ENCODE measurements around the gene LCNL1. TPM values are rescaled to one million over a fixed set of nuclear protein-coding genes. Genes with fewer than 3 reads are reported as not detected.
A peak's percentile ranks its signal among the peaks of the same experiment; 100 is the strongest.
"Not testable (repeated sequence)": the region's sequence is repeated elsewhere in the genome, so short reads cannot be mapped to it uniquely, and the experiment has no call there.

LCNL1 gene
- total RNA-seq, 1 experiment from 2014 or later, result 0.41 TPM

DNA sequence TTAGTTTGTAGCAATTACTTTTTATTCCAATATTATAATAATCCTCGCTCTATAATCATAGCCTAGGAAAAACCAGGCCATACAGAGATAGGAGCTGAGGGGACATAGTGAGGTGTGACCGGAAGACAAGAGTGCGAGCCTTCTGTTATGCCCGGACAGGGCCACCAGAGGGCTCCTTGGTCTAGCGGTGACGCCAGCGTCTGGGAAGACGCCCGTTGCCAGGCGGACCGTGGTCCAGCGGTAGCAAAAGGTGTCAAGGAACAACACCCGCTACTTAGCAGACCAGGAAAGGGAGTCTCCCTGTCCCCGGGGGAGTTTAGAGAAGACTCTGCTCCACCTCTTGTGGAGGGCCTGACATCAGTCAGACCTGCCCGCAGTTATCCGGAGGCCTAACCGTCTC is 21.5 kb downstream of the LCNL1 start:
- H3F3A ChIP-seq (ENCODE audit: insufficient read depth, low read depth); H3K4me3 ChIP-seq; intact Hi-C loops (cut with micrococcal nuclease; ENCODE audit: unreplicated experiment); H3K4me1 ChIP-seq (replicated peaks; ENCODE audit: insufficient read depth); POLR2A ChIA-PET (ENCODE audit: unreplicated experiment); H3K9me2 ChIP-seq (ENCODE audit: insufficient read depth); H3K27me3 ChIP-seq (ENCODE audit: insufficient read depth, low read depth); H3K27ac ChIP-seq; H3K36me3 ChIP-seq (ENCODE audit: low read depth); H4K20me1 ChIP-seq (ENCODE audit: insufficient read depth); H3K9me3 ChIP-seq (ENCODE audit: insufficient read depth, low read depth); BruUV-seq (replicated peaks); H3K79me2 ChIP-seq (ENCODE audit: low read depth); H2AFZ ChIP-seq; H3K4me2 ChIP-seq; CTCF ChIA-PET: not testable (repeated sequence)
- TF ChIP-seq, protein P1, sequence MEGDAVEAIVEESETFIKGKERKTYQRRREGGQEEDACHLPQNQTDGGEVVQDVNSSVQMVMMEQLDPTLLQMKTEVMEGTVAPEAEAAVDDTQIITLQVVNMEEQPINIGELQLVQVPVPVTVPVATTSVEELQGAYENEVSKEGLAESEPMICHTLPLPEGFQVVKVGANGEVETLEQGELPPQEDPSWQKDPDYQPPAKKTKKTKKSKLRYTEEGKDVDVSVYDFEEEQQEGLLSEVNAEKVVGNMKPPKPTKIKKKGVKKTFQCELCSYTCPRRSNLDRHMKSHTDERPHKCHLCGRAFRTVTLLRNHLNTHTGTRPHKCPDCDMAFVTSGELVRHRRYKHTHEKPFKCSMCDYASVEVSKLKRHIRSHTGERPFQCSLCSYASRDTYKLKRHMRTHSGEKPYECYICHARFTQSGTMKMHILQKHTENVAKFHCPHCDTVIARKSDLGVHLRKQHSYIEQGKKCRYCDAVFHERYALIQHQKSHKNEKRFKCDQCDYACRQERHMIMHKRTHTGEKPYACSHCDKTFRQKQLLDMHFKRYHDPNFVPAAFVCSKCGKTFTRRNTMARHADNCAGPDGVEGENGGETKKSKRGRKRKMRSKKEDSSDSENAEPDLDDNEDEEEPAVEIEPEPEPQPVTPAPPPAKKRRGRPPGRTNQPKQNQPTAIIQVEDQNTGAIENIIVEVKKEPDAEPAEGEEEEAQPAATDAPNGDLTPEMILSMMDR (conservative IDR thresholded peaks at IDR 0.05), result peak; percentile 68
- peak in 1 of 2 experiments; percentile 54 for DNase-seq

DNA sequence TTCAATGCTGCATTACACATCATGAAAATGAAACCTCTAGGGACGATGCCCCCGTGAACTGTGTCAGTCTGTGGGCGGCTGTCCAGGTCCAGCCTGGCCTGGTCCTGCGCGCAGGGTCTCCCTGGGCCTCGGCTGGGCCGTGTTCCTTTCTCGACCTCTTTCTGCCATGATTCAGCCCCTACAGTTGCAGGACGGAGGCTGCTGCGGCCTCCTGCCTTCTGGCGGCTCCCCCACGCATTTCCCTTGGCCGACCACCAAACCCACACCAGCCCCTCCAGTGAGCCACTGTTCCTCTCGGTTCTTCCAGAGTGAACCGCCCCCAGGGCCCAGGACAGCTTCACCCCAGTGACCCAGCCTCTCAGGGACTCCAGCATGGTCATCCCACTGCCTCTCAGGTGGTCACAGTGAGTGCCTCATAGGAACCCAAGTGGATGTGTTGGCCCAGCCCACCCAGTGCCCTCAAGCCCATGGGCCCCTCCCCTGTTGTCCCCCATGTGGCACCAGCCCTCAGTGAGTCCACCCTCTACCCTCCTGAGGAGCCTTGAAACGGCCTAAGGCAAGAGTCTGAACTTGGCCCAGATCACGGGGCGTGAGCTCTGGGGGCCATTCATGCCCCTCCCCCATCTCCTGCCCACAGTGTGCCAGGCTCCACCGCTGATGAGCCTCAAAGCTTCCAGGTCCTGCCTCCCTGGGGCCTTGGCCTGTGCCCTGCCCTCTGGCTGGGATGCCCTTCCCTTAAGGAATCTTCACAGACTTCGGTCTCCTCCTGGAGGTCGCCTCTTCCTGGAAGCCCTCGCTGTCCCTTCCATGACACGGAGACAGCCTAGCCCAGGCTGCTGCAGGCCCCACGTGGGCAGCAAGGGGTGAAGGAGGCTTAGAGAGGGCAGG is 23.6 kb downstream of the LCNL1 start:
- H3K27ac ChIP-seq, result no peak overlapping the region
- CTCF ChIA-PET, result interaction anchor here (0.6 kb wide), 1 partner anchor 469 kb away, joined by 4 read pairs; no protein-coding TSS in a partner anchor
- peaks cover 5% of the 10 kb centered on the region; the same call in 1 of the 2 replicates for H3F3A ChIP-seq (ENCODE audit: insufficient read depth, low read depth)
- no peaks in the 10 kb centered on the region for H3K36me3 ChIP-seq (ENCODE audit: low read depth)
- no peaks in the 10 kb centered on the region for H3K9me3 ChIP-seq (ENCODE audit: insufficient read depth, low read depth)
- intact Hi-C loops (cut with micrococcal nuclease; ENCODE audit: unreplicated experiment), result no loop called here
- H3K4me3 ChIP-seq, result no peak overlapping the region
- no peaks in the 10 kb centered on the region for H3K79me2 ChIP-seq (ENCODE audit: low read depth)
- POLR2A ChIA-PET (ENCODE audit: unreplicated experiment), result no interaction called here
- no peak for DNase-seq
- no TSS peak for BruUV-seq (replicated peaks)
- H3K4me1 ChIP-seq (replicated peaks; ENCODE audit: insufficient read depth), result 0 out of 2 replicates have a peak, but pooled peaks cover under 1% of the 10 kb centered on the region
- H3K27me3 ChIP-seq (ENCODE audit: insufficient read depth, low read depth), result no peaks in the 10 kb centered on the region
- no peak for TF ChIP-seq EZH2 (IDR thresholded peaks at IDR 0.05; ENCODE audit: low read depth)
- TF ChIP-seq, protein P1 (conservative IDR thresholded peaks at IDR 0.05), result no peak
- H4K20me1 ChIP-seq (ENCODE audit: insufficient read depth), result no peaks in the 10 kb centered on the region
- no peak overlapping the region for H2AFZ ChIP-seq
- no peak overlapping the region for H3K4me2 ChIP-seq
- H3K9me2 ChIP-seq (ENCODE audit: insufficient read depth), result no peaks in the 10 kb centered on the region

DNA sequence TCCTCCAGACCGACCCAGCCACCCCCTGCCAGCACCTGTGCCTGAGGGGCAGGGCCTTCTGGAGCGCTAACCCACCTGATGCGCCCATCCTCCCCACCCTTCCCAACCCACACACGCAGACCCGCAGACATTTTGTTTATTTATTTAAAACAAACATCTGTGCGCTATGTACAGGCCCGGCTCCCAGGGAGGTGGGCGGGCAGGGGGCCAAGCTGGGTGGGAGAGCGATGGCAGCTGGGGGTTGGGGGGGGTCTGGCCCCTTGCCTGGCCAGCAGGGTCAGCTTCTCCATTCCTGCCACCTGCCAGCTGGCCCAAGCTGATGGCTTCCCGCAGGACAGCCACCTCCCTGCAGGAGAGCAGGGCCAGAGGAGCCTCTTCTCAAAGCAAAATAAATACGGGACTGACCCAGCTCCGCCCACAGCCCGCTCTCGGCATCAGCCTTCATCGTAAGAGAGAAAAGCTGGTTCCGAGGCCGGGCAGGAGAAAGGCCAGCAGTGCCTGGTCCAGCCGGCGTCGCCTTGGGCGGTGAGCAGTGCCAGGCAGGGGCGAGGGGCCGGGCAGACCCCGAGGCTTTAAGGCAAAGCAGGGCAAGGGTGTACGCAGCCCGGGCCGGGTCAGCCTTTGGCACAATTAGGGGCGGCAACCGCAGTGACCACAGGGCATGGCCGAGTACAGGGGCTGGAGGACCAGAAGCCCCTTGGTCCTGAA is 24.5 kb downstream of the LCNL1 start:
- no peaks in the 10 kb centered on the region for H3K27me3 ChIP-seq (ENCODE audit: insufficient read depth, low read depth)
- H4K20me1 ChIP-seq (ENCODE audit: insufficient read depth), result no peaks in the 10 kb centered on the region
- no peak for DNase-seq
- no peak overlapping the region for H3K4me3 ChIP-seq
- H3F3A ChIP-seq (ENCODE audit: insufficient read depth, low read depth), result 0 out of 2 replicates have a peak, but pooled peaks cover 5% of the 10 kb centered on the region
- no peaks in the 10 kb centered on the region for H3K36me3 ChIP-seq (ENCODE audit: low read depth)
- TF ChIP-seq, protein P1 (conservative IDR thresholded peaks at IDR 0.05), result no peak
- no peak for TF ChIP-seq EZH2 (IDR thresholded peaks at IDR 0.05; ENCODE audit: low read depth)
- H3K4me1 ChIP-seq (replicated peaks; ENCODE audit: insufficient read depth), result no peaks in the 10 kb centered on the region
- CTCF ChIA-PET, result interaction anchor here (0.6 kb wide), 1 partner anchor 468 kb away, joined by 4 read pairs; no protein-coding TSS in a partner anchor
- BruUV-seq (replicated peaks), result no TSS peak
- H3K9me3 ChIP-seq (ENCODE audit: insufficient read depth, low read depth), result no peaks in the 10 kb centered on the region
- intact Hi-C loops (cut with micrococcal nuclease; ENCODE audit: unreplicated experiment), result no loop called here
- H3K9me2 ChIP-seq (ENCODE audit: insufficient read depth), result no peaks in the 10 kb centered on the region
- POLR2A ChIA-PET (ENCODE audit: unreplicated experiment), result no interaction called here
- H3K27ac ChIP-seq, result no peak overlapping the region
- H3K4me2 ChIP-seq, result no peak overlapping the region
- no peaks in the 10 kb centered on the region for H3K79me2 ChIP-seq (ENCODE audit: low read depth)
- H2AFZ ChIP-seq, result no peak overlapping the region
